DMS153 treated with DMSO at 0.1 percent for 48 hours (cell line): ENCODE measurements around the gene SRPX2.
A peak's percentile ranks its signal among the peaks of the same experiment; 100 is the strongest.
"Not testable (repeated sequence)": the region's sequence is repeated elsewhere in the genome, so short reads cannot be mapped to it uniquely, and the experiment has no call there.

Experiments
- DNase-seq: peaks from one replicate; lab custom pipeline; 2025; ENCODE audit not compliant: unreplicated experiment; lab: John Stamatoyannopoulos, UW

Gene SRPX2

GRCh38 chrX:100695991-100696390 is 52.0 kb downstream of the SRPX2 start:
- DNase-seq: no peak

GRCh38 chrX:100696699-100697351 is 52.8 kb downstream of the SRPX2 start:
- no peak for DNase-seq

GRCh38 chrX:100698551-100698950 is 54.6 kb downstream of the SRPX2 start:
- no peak for DNase-seq

GRCh38 chrX:100700809-100701208 is 56.8 kb downstream of the SRPX2 start:
- DNase-seq: no peak

- no peak for DNase-seq
Observed at GRCh38 chrX:100704581-100705203, 60.7 kb downstream of the SRPX2 start.

GRCh38 chrX:100710816-100711215 is 66.8 kb downstream of the SRPX2 start:
- no peak for DNase-seq

GRCh38 chrX:100717363-100717762 is 73.4 kb downstream of the SRPX2 start:
- peak; percentile 0 for DNase-seq

- DNase-seq: no peak
Observed at GRCh38 chrX:100719139-100719538, 75.1 kb downstream of the SRPX2 start.

- no peak for DNase-seq
Observed at GRCh38 chrX:100720301-100720700, 76.3 kb downstream of the SRPX2 start.

GRCh38 chrX:100721328-100721727 is 77.3 kb downstream of the SRPX2 start:
- no peak for DNase-seq

- not testable (repeated sequence) for DNase-seq
Observed at GRCh38 chrX:100724006-100724405, 80.0 kb downstream of the SRPX2 start.
